Measurements from ENCODE around the gene STARD13. TPM values are rescaled to one million over a fixed set of nuclear protein-coding genes. Genes with fewer than 3 reads are reported as not detected.

Gene STARD13
- total RNA-seq, 2 experiments from 2014 or later = 0.57 TPM; not detected in 1

GRCh38 chr13:33303855-33304597 lies 18.5 kb upstream of the STARD13 start:
- no TSS peak for BruUV-seq (replicated peaks)
- Histone ChIP-seq H3K4me3 (ENCODE audit: low read depth, low read length, poor library complexity, severe bottlenecking) (no peak overlapping the region), H3K27ac (ENCODE audit: low read depth, low read length, poor library complexity, severe bottlenecking) (no peak overlapping the region), H3K36me3 (ENCODE audit: insufficient read depth, low read length) (no peaks in the 10 kb centered on the region), H3K79me2 (ENCODE audit: insufficient read depth, low read depth, low read length) (no peaks in the 10 kb centered on the region), H3K4me1 (ENCODE audit: insufficient read depth, low read length, poor library complexity, severe bottlenecking) (no peaks in the 10 kb centered on the region), H2AFZ (ENCODE audit: low read length) (no peak overlapping the region), H4K20me1 (ENCODE audit: insufficient read depth, low read length) (no peaks in the 10 kb centered on the region), H3K4me2 (ENCODE audit: low read length) (no peak overlapping the region), H3K9me2 (ENCODE audit: insufficient read depth, low read length) (0 out of 2 replicates have a peak, but pooled peaks cover 4% of the 10 kb centered on the region), H3K9me3 (ENCODE audit: low read length) (no peaks in the 10 kb centered on the region)
- ChIA-PET POLR2A (interaction anchor here (0.7 kb wide), 2 partner anchors 30 to 1043 kb away, joined by 3 read pairs; no protein-coding TSS in a partner anchor), CTCF (ENCODE audit: unreplicated experiment) (no interaction called here)
- intact Hi-C loops (cut with micrococcal nuclease; ENCODE audit: unreplicated experiment) = no loop called here
- TF ChIP-seq CTCF (conservative IDR thresholded peaks at IDR 0.05; ENCODE audit: low read length) (no peak), EZH2phosphoT487 (IDR thresholded peaks at IDR 0.05; ENCODE audit: borderline replicate concordance, low read depth, low read length) (no peak)
- DNase-seq (ENCODE audit: low spot score) = no peak

DNA sequence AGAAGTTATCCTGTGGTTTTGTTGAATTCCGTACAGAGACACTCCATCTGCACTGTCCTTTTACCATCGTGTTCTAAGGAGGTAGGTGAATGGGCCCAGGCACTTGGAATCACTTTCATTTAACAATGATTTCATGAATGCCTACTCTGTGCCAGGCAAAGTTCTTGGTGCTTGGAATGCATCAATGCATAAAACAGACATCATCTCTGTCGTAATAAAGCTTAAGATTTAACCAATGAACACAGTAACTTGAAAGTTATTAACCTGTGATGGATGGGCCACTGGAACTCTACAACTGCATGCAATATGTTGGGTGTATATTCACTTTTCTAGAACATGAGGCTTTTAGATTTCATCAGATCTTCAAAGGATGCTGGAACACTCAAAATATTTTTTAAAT lies 14.1 kb upstream of the STARD13 start:
- BruUV-seq (replicated peaks) = no TSS peak
- intact Hi-C loops (cut with micrococcal nuclease; ENCODE audit: unreplicated experiment) = no loop called here
- Histone ChIP-seq H3K4me3 (ENCODE audit: low read depth, low read length, poor library complexity, severe bottlenecking) (no peak overlapping the region), H3K9me2 (ENCODE audit: insufficient read depth, low read length) (0 out of 2 replicates have a peak, but pooled peaks cover 4% of the 10 kb centered on the region), H3K27ac (ENCODE audit: low read depth, low read length, poor library complexity, severe bottlenecking) (no peak overlapping the region), H3K4me2 (ENCODE audit: low read length) (no peak overlapping the region), H2AFZ (ENCODE audit: low read length) (no peak overlapping the region), H3K79me2 (ENCODE audit: insufficient read depth, low read depth, low read length) (no peaks in the 10 kb centered on the region), H3K36me3 (ENCODE audit: insufficient read depth, low read length) (no peaks in the 10 kb centered on the region), H3K9me3 (ENCODE audit: low read length) (no peaks in the 10 kb centered on the region), H4K20me1 (ENCODE audit: insufficient read depth, low read length) (no peaks in the 10 kb centered on the region), H3K4me1 (ENCODE audit: insufficient read depth, low read length, poor library complexity, severe bottlenecking) (no peaks in the 10 kb centered on the region)
- TF ChIP-seq CTCF (conservative IDR thresholded peaks at IDR 0.05; ENCODE audit: low read length) (no peak), EZH2phosphoT487 (IDR thresholded peaks at IDR 0.05; ENCODE audit: borderline replicate concordance, low read depth, low read length) (no peak)
- ChIA-PET POLR2A (no interaction called here), CTCF (ENCODE audit: unreplicated experiment) (no interaction called here)
- DNase-seq (ENCODE audit: low spot score) = no peak

DNA sequence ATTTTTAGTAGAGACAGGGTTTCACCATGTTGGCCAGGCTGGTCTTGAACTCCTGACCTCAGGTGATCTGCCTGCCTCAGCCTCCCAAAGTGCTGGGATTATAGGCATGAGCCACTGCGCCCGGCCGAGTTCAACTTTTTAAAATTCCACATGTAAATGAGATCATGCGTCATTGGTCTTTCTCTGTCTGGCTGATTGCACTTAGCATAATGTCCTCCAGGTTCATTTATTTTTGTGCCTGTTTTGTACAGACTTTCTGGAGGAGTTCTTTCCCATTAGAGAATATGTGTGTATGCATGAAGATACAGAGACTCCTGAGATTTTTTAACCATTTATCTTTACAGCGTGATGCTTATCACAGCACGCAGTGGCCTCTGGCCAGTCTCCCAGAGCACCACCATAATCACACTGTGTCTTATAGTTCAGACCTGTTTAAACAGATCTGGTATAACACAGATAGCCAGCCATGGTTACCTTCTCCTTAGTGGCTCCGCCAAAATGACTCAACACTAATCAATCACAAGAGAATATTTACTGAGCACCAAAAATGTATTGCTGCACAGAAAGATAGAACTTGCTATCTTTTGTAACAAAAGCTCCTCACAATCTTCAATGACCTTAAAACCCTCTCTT lies 11.4 kb upstream of the STARD13 start:
- H3K27ac ChIP-seq (ENCODE audit: low read depth, low read length, poor library complexity, severe bottlenecking) = no peak overlapping the region
- no peak overlapping the region for H3K4me3 ChIP-seq (ENCODE audit: low read depth, low read length, poor library complexity, severe bottlenecking)
- H2AFZ ChIP-seq (ENCODE audit: low read length) = no peak overlapping the region
- BruUV-seq (replicated peaks) = no TSS peak
- H3K36me3 ChIP-seq (ENCODE audit: insufficient read depth, low read length) = no peaks in the 10 kb centered on the region
- H3K4me2 ChIP-seq (ENCODE audit: low read length) = no peak overlapping the region
- no peaks in the 10 kb centered on the region for H3K4me1 ChIP-seq (ENCODE audit: insufficient read depth, low read length, poor library complexity, severe bottlenecking)
- intact Hi-C loops (cut with micrococcal nuclease; ENCODE audit: unreplicated experiment) = no loop called here
- ChIA-PET CTCF (ENCODE audit: unreplicated experiment) (no interaction called here), POLR2A (interaction anchor here (0.6 kb wide), 1 partner anchor 808 kb away, joined by 3 read pairs; no protein-coding TSS in a partner anchor)
- no peaks in the 10 kb centered on the region for H4K20me1 ChIP-seq (ENCODE audit: insufficient read depth, low read length)
- no peak for DNase-seq (ENCODE audit: low spot score)
- 0 out of 2 replicates have a peak, but pooled peaks cover under 1% of the 10 kb centered on the region for H3K9me2 ChIP-seq (ENCODE audit: insufficient read depth, low read length)
- TF ChIP-seq CTCF (conservative IDR thresholded peaks at IDR 0.05; ENCODE audit: low read length) (no peak), EZH2phosphoT487 (IDR thresholded peaks at IDR 0.05; ENCODE audit: borderline replicate concordance, low read depth, low read length) (no peak)
- H3K9me3 ChIP-seq (ENCODE audit: low read length) = no peaks in the 10 kb centered on the region
- H3K79me2 ChIP-seq (ENCODE audit: insufficient read depth, low read depth, low read length) = no peaks in the 10 kb centered on the region

Data from OCI-LY7 (cell line).